GM12878 (cell line): Measurements from ENCODE around the gene LSP1. TPM values are rescaled to one million over a fixed set of nuclear protein-coding genes. Genes with fewer than 3 reads are reported as not detected.

Experiments
- ATAC-seq: fragments of 200-7000 bp; cut with Tn5 transposase; 3 replicates; pipeline ENCODE4 v1.9.1; 2020; ENCODE audit warnings: mild to moderate bottlenecking, moderate library complexity
- BruUV-seq: library from RNA; stranded (reverse); fragments of 400-500 nt; replicated peaks from 2 replicates; lab custom pipeline; 2021; lab: Mats Ljungman, UMichigan
- CTCF ChIA-PET: fragments of 300-600 bp; sonication (Branson Sonifier 250); formaldehyde crosslinking; extraction: SDS; loops from one replicate; lab custom pipeline; 2021; ENCODE audit warnings: inconsistent platforms; lab: Yijun Ruan, JAX
- POLR2A ChIA-PET: fragments of 350-600 bp; formaldehyde crosslinking; extraction: SDS; loops from one replicate; lab custom pipeline; 2021; ENCODE audit warnings: inconsistent platforms; lab: Charles Lee
- RAD21 ChIA-PET: fragments of 300-600 bp; sonication (Branson Sonifier 250); formaldehyde crosslinking; loops from one replicate; lab custom pipeline; 2023; ENCODE audit warnings: antibody characterized with exemption; ENCODE audit not compliant: unreplicated experiment; lab: Charles Lee
- SMC1A ChIA-PET: fragments of 300-600 bp; sonication (Branson Sonifier 250); formaldehyde crosslinking; loops from one replicate; lab custom pipeline; 2023; ENCODE audit not compliant: unreplicated experiment, uncharacterized antibody; lab: Charles Lee
- DNase-seq: peaks from one replicate; pipeline ENCODE4 v3.0.0-alpha.2; 2011; ENCODE audit warnings: low read depth, low spot score
- FAIRE-seq: peaks from 3 replicates; lab custom pipeline; 2011; peaks lifted over from hg19 to GRCh38; lab: Jason Lieb, UNC
- H2AFZ ChIP-seq: 2 replicates; pipeline ENCODE4 v1.6.0; 2011; ENCODE audit warnings: low read depth, low read length, control low read depth; ENCODE audit not compliant: control insufficient read depth
- H3K27ac ChIP-seq: 2 replicates; pipeline ENCODE4 v1.5.1; 2011; ENCODE audit warnings: control low read depth; ENCODE audit not compliant: control insufficient read depth, insufficient read depth
- H3K27me3 ChIP-seq, 2 experiments: replicated peaks in 1 of 2; 2 replicates each; pipeline versions ENCODE4 v1.6.0 to v1.6.1; 2011; ENCODE audit warnings: low read length in 1 of 2; ENCODE audit not compliant: control insufficient read depth in 2 of 2, insufficient read depth in 2 of 2
- H3K36me3 ChIP-seq, 2 experiments: 2 replicates each; pipeline ENCODE4 v1.5.1; 2011; ENCODE audit warnings: low read length in 1 of 2; ENCODE audit not compliant: control insufficient read depth in 2 of 2, insufficient read depth in 2 of 2
- H3K4me1 ChIP-seq: 2 replicates; pipeline ENCODE4 v1.6.1; 2011; ENCODE audit warnings: mild to moderate bottlenecking, low read length, moderate library complexity, mixed read lengths; ENCODE audit not compliant: control insufficient read depth, insufficient read depth
- H3K4me2 ChIP-seq: 2 replicates; pipeline ENCODE4 v1.6.0; 2011; ENCODE audit warnings: control low read depth; ENCODE audit not compliant: control insufficient read depth, insufficient read depth
- H3K4me3 ChIP-seq: fragments of 200-600 bp; sonication (generic); 2 replicates; pipeline ENCODE4 v1.5.1; 2016
- H3K79me2 ChIP-seq: 2 replicates; pipeline ENCODE4 v1.6.0; 2011; ENCODE audit warnings: low read length; ENCODE audit not compliant: control insufficient read depth, insufficient read depth
- H3K9ac ChIP-seq: 2 replicates; pipeline ENCODE4 v1.8.0; 2011; ENCODE audit warnings: low read length, control low read depth, mixed read lengths; ENCODE audit not compliant: control insufficient read depth, insufficient read depth
- H3K9me3 ChIP-seq: replicated peaks from 3 replicates; pipeline ENCODE4 v1.5.1; 2011; ENCODE audit warnings: mild to moderate bottlenecking, low read length; ENCODE audit not compliant: control insufficient read depth, insufficient read depth
- H4K20me1 ChIP-seq: 2 replicates; pipeline ENCODE4 v1.6.0; 2011; ENCODE audit not compliant: control insufficient read depth, insufficient read depth
- BHLHE40 ChIP-seq, 2 experiments: fragments of 450-650 bp in 1 of 2; IDR thresholded peaks; 2 replicates each; pipeline ENCODE4 v1.6.1; 2011 to 2017; ENCODE audit warnings: low read depth in 2 of 2, borderline replicate concordance in 1 of 2, improper control_type of control experiment in 1 of 2, low read length in 1 of 2, mild to moderate bottlenecking in 1 of 2
- CEBPZ ChIP-seq: fragments of 150-350 bp; IDR thresholded peaks from 2 replicates; pipeline ENCODE4 v1.6.1; 2016; ENCODE audit warnings: low read depth, low read length
- DPF2 ChIP-seq: fragments of 450-650 bp; IDR thresholded peaks from 2 replicates; pipeline ENCODE4 v1.6.1; 2017; ENCODE audit warnings: mild to moderate bottlenecking
- FOS ChIP-seq: IDR thresholded peaks from 3 replicates; pipeline ENCODE4 v1.6.1; 2011; ENCODE audit warnings: borderline replicate concordance; ENCODE audit not compliant: insufficient read length; ENCODE audit errors: extremely low read depth
- HSF1 ChIP-seq: fragments of 150-350 bp; IDR thresholded peaks from 2 replicates; pipeline ENCODE4 v1.6.1; 2014; ENCODE audit warnings: mild to moderate bottlenecking, low read depth, low read length
- MYB ChIP-seq: fragments of 150-350 bp; IDR thresholded peaks from 2 replicates; pipeline ENCODE4 v1.6.1; 2014; ENCODE audit warnings: mild to moderate bottlenecking, low read depth, low read length, borderline replicate concordance
- NFXL1 ChIP-seq: fragments of 450-650 bp; IDR thresholded peaks from 2 replicates; pipeline ENCODE4 v1.6.1; 2017; ENCODE audit warnings: antibody characterized with exemption, mild to moderate bottlenecking, borderline replicate concordance
- PML ChIP-seq: IDR thresholded peaks from 2 replicates; pipeline ENCODE4 v1.6.1; 2012; ENCODE audit warnings: low read length, inconsistent platforms
- RAD51 ChIP-seq: fragments of 450-650 bp; IDR thresholded peaks from 2 replicates; pipeline ENCODE4 v1.6.1; 2016; ENCODE audit warnings: moderate library complexity, mild to moderate bottlenecking, inconsistent platforms
- SMAD1 ChIP-seq: fragments of 450-650 bp; IDR thresholded peaks from 2 replicates; pipeline ENCODE4 v1.6.1; 2018; ENCODE audit warnings: mild to moderate bottlenecking, low read depth; ENCODE audit not compliant: partially characterized antibody
- SUZ12 ChIP-seq: fragments of 200-600 bp; sonication (generic); IDR thresholded peaks from one replicate; pipeline ENCODE4 v1.6.1; 2018; ENCODE audit warnings: antibody characterized with exemption, mild to moderate bottlenecking; ENCODE audit not compliant: unreplicated experiment
- TCF12 ChIP-seq: IDR thresholded peaks from 2 replicates; pipeline ENCODE4 v1.6.1; 2011; ENCODE audit warnings: low read depth, mild to moderate bottlenecking, low read length
- TCF3 ChIP-seq: IDR thresholded peaks from 2 replicates; pipeline ENCODE4 v1.6.1; 2012; ENCODE audit warnings: low read depth, mild to moderate bottlenecking, low read length, borderline replicate concordance; ENCODE audit not compliant: insufficient read depth
- USF1 ChIP-seq: IDR thresholded peaks from 2 replicates; pipeline ENCODE4 v1.6.1; 2011; ENCODE audit warnings: borderline replicate concordance, low read depth, mild to moderate bottlenecking, moderate library complexity, mixed read lengths, low read length; ENCODE audit not compliant: insufficient read depth; ENCODE audit errors: extremely low read length
- WGBS: methylation state at CpG from one replicate; pipeline ENCODE4 v1.1.6; 2016; ENCODE audit warnings: low lambda C conversion rate; ENCODE audit not compliant: insufficient replicate concordance, insufficient coverage; ENCODE audit errors: missing lambda C conversion rate; 5-methylcytosine and 5-hydroxymethylcytosine counted together
- in situ Hi-C: fragments of 300-500 bp; cut with MboI; formaldehyde crosslinking; loops from 9 replicates; pipeline ENCODE4 v1.14.3; 2018; ENCODE audit warnings: mixed read lengths
- intact Hi-C: fragments of 100-400 bp; cut with micrococcal nuclease; formaldehyde crosslinking; loops from one replicate; pipeline ENCODE4 v1.14.2; 2022; ENCODE audit not compliant: unreplicated experiment
- polyA plus RNA-seq, 11 experiments: library from polyadenylated mRNA; depleted of rRNA in 4 of 11; unstranded in 6 of 11; stranded (reverse) in 5 of 11; fragments of >200 nt; fragmentation: Nextera tagmentation in 4 of 11; fragmentation: Illumina TruSeq in 1 of 11; extraction: Ambion mirVana in 4 of 11; extraction: Trizol in 1 of 11; gene quantifications; 1 replicate in 1 of 11; 2 replicates in 10 of 11; pipeline versions ENCODE4 v1.2.1 to v1.2.3, GENCODE V29; 2011 to 2016; ENCODE audit warnings: inconsistent platforms in 2 of 11, missing spikeins in 2 of 11, low read depth in 1 of 11
- total RNA-seq, 4 experiments: library from RNA; depleted of rRNA in 3 of 4; stranded (reverse); fragments of >200 nt in 3 of 4; fragmentation: Illumina TruSeq in 1 of 4; extraction: Trizol in 1 of 4; gene quantifications; 2 replicates each; pipeline versions ENCODE4 v1.2.1 to v1.2.3, GENCODE V29; 2013 to 2021

Gene LSP1
- total and polyA plus RNA-seq, 10 of the 15 experiments (the other 5 are each of a cell fraction or from before 2014, with no cell fraction given), result 19.2 to 488 (median 369) TPM

- peak; percentile 63 for TF ChIP-seq USF1
- peak; percentile 59; the same call in 1 of the 2 replicates for TF ChIP-seq RAD51
- TF ChIP-seq PML, result no peak
- TF ChIP-seq MYB, result no peak
- no peak for TF ChIP-seq BHLHE40 (IDR thresholded peaks at IDR 0.05; ENCODE audit: borderline replicate concordance in 1 of 2, low read depth in 2 of 2, low read length in 1 of 2)
- no peak; the same call in 1 of the 2 replicates for TF ChIP-seq TCF3
- TF ChIP-seq TCF12, result 0 out of 2 replicates have a peak, but pooled peaks have one; percentile 50
- TF ChIP-seq SMAD1, result no peak
- TF ChIP-seq, all 136 proteins: peak for 4
These were observed 510 bp upstream of the LSP1 start (continued) for GRCh38 chr11:1852271-1852876.

- intact Hi-C loops (loop anchor here (5.0 kb wide), 2 partner anchors 529 to 549 kb away; partner anchors contain the start of gene TSSC4), in situ Hi-C loops (loop anchor here (5.0 to 10.0 kb wide), 2 partner anchors 529 to 1009 kb away; partner anchors contain the start of genes POLR2L and TSPAN4)
- Histone ChIP-seq H3K27me3 (no peaks in the 10 kb centered on the region), H2AFZ (no peak overlapping the region), H3K4me1 (peaks cover 60% of the 10 kb centered on the region), H3K4me2 (peak overlapping the region; percentile 100), H4K20me1 (peaks cover 15% of the 10 kb centered on the region; the same call in 1 of the 2 replicates), H3K79me2 (peaks cover 64% of the 10 kb centered on the region), H3K27ac (peak overlapping the region; percentile 99), H3K9ac (peak overlapping the region; percentile 92), H3K9me3 (no peaks in the 10 kb centered on the region), H3K4me3 (peak overlapping the region; percentile 96), H3K36me3 (peaks cover 1 to 3% of the 10 kb centered on the region in 2 experiments; a peak in 2 of 4 replicates)
- no peak for DNase-seq
- SMC1A ChIA-PET, result interaction anchor here (1.2 to 2.6 kb wide), 3 partner anchors 11 to 149 kb away, joined by 3 to 7 read pairs (median 3); no protein-coding TSS in a partner anchor
- CTCF ChIA-PET, result interaction anchor here (0.6 to 5.5 kb wide), 7 partner anchors 15 to 298 kb away, joined by 3 to 23 read pairs (median 4); partner anchors contain the start of gene TNNI2
- POLR2A ChIA-PET, result interaction anchor here (0.6 to 1.0 kb wide), 2 partner anchors 37 to 928 kb away, joined by 3 to 4 read pairs; partner anchors contain the start of gene AP2A2
- BruUV-seq, result TSS peak; percentile 87
- FAIRE-seq, result no peak
- WGBS, result 2% methylated on average over 19 of the region's 19 CpGs
- peak; percentile 10 for ATAC-seq
- RAD21 ChIA-PET, result interaction anchor here (1.2 kb wide), 1 partner anchor 83 kb away, joined by 3 read pairs; no protein-coding TSS in a partner anchor
- TF ChIP-seq NFXL1, result no peak
- TF ChIP-seq HSF1, result no peak
- no peak for TF ChIP-seq CEBPZ
- no peak for TF ChIP-seq FOS
- no peak for TF ChIP-seq DPF2
- TF ChIP-seq SUZ12, result no peak
These were observed 670 bp downstream of the LSP1 start for GRCh38 chr11:1853376-1854131.
